ENCODE measurements around the gene SLC9A2.

The SLC9A2 gene

DNA sequence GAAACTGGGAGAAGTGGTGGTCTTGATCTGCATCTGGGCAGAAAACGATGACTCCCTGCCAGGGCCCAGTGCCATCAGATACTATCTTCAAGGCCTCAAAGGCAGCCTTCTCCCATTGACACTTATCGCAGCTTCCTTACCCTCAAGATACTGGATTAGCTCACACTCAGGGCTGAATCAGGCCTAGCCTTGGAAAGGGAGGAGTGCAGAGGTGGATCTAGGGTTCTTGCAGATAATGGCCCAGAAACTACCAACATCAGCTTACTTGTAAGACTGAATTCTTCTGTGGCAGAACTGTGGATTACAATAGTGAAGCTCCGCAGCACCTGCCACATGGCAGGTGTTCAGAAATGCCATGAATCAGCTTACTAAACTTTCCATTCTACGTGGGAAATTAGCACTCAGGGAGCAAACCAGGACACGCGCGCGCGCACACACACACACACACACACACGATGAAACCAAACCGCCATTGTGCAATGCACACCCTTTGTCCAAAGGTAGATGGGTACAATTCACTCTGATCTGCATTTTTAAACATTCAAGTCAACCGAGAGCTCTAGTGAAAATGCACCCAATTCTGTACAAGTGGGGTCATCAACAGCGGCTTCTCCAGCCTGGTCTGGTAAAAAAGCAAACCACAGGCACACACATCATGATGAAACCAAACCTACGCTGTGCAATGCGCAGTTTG is 116.2 kb downstream of the SLC9A2 start:
- DNase-seq, result no peak

DNA sequence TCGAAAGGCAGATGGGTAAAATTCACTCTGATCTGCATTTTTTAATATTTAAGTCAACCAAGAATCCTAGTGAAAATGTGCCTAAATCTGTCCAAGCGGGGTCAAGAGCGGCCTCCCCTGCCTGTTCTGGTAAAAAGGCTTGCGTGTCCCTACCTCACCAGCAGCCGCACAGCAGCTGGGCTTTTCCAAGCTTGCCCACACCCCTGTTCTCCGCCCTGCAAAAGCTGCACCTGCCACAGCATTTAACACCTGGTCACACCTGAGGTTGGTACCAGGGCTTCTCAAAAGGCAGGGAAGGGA is 116.7 kb downstream of the SLC9A2 start:
- DNase-seq, result no peak

DNA sequence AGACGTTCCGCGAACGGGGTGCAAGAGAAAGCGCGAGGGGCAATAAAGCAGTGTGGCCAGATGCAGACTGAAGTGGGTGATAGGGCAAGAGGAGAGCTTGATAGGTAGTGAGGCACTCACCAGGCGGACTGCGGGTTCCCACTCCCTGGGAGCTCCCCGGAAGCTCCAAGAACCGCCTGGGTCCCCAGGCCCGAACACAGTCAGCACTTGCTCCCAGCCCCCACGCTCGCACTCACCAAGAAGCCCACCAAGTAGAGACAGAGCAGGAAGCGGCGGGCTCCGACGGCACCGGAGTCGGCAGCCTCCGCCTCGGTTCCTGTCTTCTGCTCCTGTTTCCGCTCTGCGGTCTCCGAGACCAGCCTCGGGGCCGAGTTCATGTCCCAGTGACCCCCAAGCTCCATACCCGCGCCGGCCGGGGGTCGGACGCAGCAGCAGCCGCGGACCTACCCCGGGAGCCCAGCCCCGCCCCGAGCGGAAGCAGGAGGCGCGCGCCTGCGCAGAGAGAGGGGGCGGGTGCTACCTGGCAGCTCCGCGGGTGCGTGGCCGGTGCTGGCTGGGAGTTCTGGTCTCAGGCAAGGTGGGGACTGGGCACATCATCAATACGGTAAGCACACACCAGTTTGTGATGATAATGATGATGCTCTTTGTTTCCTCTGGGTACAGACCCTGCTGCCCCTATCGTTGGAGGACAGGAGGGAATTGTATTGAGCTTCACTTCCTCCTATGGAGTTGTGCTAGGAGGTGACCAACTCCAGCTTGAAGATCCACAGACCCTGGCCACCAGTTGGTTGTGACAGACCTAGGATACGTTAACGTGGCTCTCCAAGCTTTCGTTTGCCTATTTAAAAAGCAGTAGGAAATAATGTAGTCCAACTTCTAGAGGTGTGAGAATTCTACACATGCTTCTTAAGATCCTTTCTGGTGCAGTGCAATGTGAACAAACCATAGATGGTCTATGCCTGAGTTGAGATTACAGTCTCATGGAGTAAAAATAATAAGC is 117.4 kb downstream of the SLC9A2 start:
- DNase-seq, result peak; percentile 85

DNA sequence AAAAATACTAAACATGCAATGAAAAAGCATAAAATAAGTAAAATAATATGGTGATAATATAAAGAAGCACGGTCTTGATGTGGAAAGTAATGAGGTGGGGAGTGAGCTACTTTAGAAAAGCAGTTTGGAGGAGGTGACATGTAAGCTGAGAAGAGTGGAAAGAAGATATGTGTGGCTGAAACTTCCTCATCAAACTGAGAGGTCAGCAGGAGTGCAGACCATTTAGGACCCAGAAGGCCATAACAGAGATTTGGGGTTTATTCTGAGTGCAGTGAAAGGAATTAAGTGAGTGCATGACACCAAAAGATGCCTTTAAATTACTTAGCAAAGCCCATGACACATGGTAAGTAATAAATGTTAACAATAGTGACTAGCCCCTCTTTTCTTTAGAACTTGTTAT is 118.1 kb downstream of the SLC9A2 start:
- DNase-seq, result no peak

DNA sequence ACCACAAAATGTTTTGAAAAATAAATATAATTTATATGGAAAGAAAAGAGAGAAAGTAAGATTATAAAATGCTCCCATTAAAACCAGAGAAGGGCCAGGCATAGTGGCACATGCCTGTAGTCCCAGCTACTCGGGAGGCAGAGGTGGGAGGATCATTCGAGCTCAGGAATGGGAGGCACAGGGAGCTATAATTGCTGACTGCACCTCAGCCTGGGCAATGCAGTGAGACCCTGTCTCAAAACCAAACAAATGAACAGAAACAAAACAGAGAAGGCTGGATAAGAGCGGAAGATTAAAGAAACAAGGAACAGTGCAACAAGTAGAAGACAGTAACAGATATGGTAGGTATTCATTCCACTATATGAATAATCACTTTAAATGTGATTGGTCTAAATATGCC is 123.9 kb downstream of the SLC9A2 start:
- DNase-seq, result no peak

DNA sequence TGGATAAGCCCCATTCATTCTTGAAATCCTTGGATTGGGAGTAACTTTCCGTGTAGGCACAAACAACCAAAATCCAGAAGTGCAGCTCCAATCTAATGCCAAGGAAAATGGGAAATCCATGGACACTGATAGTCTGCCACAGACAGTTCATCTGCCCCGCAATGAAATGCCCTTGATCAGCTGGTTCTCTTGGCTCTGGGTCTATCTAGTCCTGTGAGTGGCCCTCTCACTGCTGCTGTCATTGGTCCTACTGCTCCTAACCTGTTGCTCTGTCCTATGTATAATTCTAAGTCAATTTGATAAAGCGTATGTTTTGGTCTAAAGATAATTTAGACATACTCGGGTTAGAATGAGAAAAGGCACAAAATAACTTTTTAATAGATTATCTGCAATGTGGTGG is 128.8 kb downstream of the SLC9A2 start:
- DNase-seq, result no peak

DNA sequence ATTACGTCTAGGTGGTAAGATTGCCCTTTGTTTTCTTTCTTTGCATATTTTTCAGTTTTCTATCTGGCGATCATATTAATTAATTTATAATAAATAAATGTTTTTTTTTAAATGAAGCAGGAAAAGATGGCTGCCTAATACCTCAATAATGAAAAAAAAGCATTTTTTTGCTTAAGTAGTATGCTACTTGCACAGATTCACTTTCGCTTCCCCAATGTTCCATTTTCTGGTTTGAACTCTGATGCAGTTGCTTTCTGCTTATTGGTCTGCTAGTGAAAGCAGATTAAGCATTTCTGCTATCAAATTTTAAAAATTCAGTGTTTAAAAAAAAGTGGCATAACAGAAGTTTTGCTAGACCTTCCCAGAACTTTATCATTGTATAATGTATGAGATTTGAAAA is 130.6 kb downstream of the SLC9A2 start:
- DNase-seq, result no peak

DNA sequence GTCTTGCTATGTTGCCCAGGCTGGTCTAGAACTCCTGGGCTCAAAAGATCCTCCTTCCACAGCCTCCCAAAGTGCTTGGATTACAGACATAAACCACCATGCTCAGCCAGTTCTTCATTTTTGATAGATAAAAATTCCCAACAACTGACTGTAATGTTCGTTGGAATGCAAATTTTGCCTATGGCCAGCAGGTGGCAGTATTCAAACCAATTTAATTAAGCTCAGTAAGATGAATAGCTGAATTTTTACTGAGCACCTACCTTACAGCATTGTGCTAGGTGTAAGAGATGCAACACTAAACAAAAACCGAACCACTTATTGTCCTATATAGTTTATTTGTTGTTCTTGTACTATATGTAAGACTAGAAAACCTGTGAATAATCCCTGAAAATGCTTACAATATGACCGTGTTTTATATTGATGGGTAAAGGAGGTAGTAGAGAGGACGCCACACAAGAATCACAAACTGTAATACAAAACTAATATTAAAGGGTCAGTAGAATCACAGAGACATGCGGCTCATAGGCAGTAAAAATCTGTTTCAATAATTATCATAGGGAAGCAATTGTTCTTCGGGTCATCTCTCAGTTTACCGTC is 134.3 kb downstream of the SLC9A2 start:
- peak; percentile 44 for DNase-seq

DNA sequence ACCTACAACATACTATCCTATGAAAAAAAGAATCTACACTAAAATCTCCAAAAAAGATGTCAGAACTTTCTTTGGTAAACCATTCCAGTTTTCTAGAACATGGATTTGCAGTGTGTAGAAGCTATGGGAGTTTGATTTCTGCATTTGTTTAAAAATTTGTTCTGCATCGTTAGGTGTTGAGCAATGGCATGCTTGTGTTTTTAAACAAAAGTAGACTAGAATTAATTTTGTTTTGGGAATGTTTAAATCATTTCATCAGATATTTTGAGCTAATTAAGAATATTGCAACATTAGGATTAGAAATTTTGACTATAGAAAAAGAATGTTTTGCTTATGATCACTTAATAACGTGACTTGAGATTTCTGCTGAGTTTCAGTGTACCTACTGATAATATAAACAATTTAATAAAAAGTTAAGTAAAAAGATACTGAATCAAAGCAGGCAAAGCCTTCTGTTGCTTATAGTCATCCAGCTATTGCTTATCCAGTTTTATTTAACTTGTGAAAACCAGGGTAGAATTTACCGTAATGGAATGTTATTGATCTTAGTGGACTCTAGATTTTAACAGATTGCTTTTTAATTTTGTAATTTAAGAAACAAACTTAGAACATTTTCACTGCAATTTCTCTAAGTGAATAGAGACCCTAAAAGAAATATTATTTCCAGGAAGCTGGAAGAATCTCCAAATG is 135.2 kb downstream of the SLC9A2 start:
- no peak for DNase-seq

DNA sequence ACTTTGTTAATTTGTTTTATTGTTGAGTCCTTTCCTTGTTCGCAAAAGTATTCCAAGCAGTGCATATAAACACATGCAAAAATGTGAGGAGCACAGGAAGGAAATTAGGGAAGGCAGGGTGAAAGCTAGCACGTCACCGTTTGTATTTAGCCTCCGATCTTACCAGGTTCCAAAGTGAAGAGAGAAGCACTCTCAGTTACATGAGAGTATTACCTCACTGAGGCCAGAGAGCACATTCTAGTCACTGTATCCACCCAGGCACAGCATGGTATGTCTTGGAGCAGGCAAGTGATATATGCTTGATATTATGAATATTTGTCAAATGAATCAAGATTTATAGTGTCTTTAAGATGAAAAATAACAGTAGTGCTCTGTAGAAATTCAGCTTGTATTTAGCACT is 135.9 kb downstream of the SLC9A2 start:
- no peak for DNase-seq

DNA sequence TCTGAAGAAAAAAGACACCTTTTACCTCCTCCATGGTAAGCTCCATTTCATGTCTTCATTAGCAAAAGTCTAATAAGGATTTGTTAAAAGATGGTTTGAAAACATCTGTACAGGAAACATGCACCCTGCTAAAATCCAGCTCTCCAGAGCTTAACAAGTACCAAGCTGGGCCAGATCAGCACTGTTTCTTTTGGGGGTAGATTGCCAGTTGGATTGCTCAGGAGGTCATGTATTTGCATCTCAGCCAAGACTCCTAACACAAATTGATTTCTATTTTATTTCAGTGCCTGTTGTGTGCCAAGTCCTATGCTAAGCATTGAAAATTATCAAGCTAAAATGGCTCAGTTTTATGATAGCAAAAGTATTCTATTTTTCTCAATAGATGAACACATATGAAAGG is 139.1 kb downstream of the SLC9A2 start:
- no peak for DNase-seq

Data from CD4-positive, alpha-beta T cell treated with Interleukin-12 subunit alpha and Interleukin-12 subunit beta, for 1 hour (primary cell).